Neuronal stem cell (in vitro differentiated cells): ENCODE data around the gene DMRTA1. TPM values are rescaled to one million over a fixed set of nuclear protein-coding genes. Genes with fewer than 3 reads are reported as not detected.

Experiments
- DNase-seq: peaks from one replicate; pipeline ENCODE4 v3.0.0-alpha.2; 2013; ENCODE audit warnings: low spot score
- H2AFZ ChIP-seq: one replicate; pipeline ENCODE4 v1.6.1; 2013; ENCODE audit warnings: mild to moderate bottlenecking, low read length, inconsistent platforms
- H2AK5ac ChIP-seq: 2 replicates; pipeline ENCODE4 v1.6.1; 2013; ENCODE audit warnings: low read depth, mild to moderate bottlenecking, inconsistent platforms, low read length, moderate library complexity, mixed read lengths
- H2BK120ac ChIP-seq: 2 replicates; pipeline ENCODE4 v1.6.1; 2013; ENCODE audit warnings: low read depth, mild to moderate bottlenecking, inconsistent platforms, low read length, moderate library complexity, mixed read lengths
- H2BK12ac ChIP-seq: one replicate; pipeline ENCODE4 v1.6.1; 2013; ENCODE audit warnings: low read length, inconsistent platforms
- H2BK15ac ChIP-seq: 2 replicates; pipeline ENCODE4 v1.6.1; 2013; ENCODE audit warnings: mild to moderate bottlenecking, low read length, inconsistent platforms, mixed read lengths
- H2BK5ac ChIP-seq: one replicate; pipeline ENCODE4 v1.6.1; 2013; ENCODE audit warnings: inconsistent platforms, mild to moderate bottlenecking, low read length, moderate library complexity
- H3K14ac ChIP-seq: one replicate; pipeline ENCODE4 v1.6.1; 2013; ENCODE audit warnings: low read length, inconsistent platforms
- H3K18ac ChIP-seq: 2 replicates; pipeline ENCODE4 v1.6.1; 2013; ENCODE audit warnings: low read length, inconsistent platforms
- H3K23ac ChIP-seq: 2 replicates; pipeline ENCODE4 v1.6.1; 2013; ENCODE audit warnings: low read depth, mild to moderate bottlenecking, mixed read lengths, low read length, inconsistent platforms; ENCODE audit not compliant: poor library complexity
- H3K27ac ChIP-seq: replicated peaks from 3 replicates; pipeline ENCODE4 v1.5.1; 2013; ENCODE audit warnings: low read length, inconsistent platforms
- H3K27me3 ChIP-seq, 3 experiments: 2 replicates each; pipeline ENCODE4 v1.6.1; 2013; ENCODE audit warnings: low read length in 3 of 3, mild to moderate bottlenecking in 2 of 3, inconsistent platforms in 1 of 3, low read depth in 1 of 3, mixed read lengths in 1 of 3, moderate library complexity in 1 of 3; ENCODE audit not compliant: control insufficient read depth in 3 of 3, insufficient read depth in 3 of 3
- H3K36me3 ChIP-seq, 2 donors: replicated peaks in 1 of 2; 2 replicates each; pipeline ENCODE4 v1.6.1; 2013; ENCODE audit warnings: low read length in 2 of 2; ENCODE audit not compliant: control insufficient read depth in 2 of 2, insufficient read depth in 2 of 2
- H3K4ac ChIP-seq: 2 replicates; pipeline ENCODE4 v1.6.1; 2013; ENCODE audit warnings: inconsistent platforms, mild to moderate bottlenecking, low read length, moderate library complexity
- H3K4me1 ChIP-seq, 2 donors: 1 replicate in 1 of 2; 2 replicates in 1 of 2; pipeline ENCODE4 v1.6.1; 2013; ENCODE audit warnings: low read length in 2 of 2, low read depth in 1 of 2; ENCODE audit not compliant: control insufficient read depth in 2 of 2, insufficient read depth in 1 of 2
- H3K4me2 ChIP-seq: one replicate; pipeline ENCODE4 v1.6.1; 2013; ENCODE audit warnings: mild to moderate bottlenecking, low read length, inconsistent platforms; ENCODE audit not compliant: insufficient read depth, poor library complexity, severe bottlenecking
- H3K4me3 ChIP-seq, 2 donors: 2 replicates each; pipeline ENCODE4 v1.5.1; 2013; ENCODE audit warnings: low read length in 2 of 2, mild to moderate bottlenecking in 2 of 2, inconsistent platforms in 1 of 2, moderate library complexity in 1 of 2
- H3K79me1 ChIP-seq: one replicate; pipeline ENCODE4 v1.6.1; 2013; ENCODE audit warnings: low read depth, mild to moderate bottlenecking, inconsistent platforms, low read length, moderate library complexity
- H3K9ac ChIP-seq: one replicate; pipeline ENCODE4 v1.6.1; 2013; ENCODE audit warnings: mild to moderate bottlenecking, low read depth, low read length, inconsistent platforms; ENCODE audit not compliant: poor library complexity
- H3K9me3 ChIP-seq, 2 donors: replicated peaks in 1 of 2; 2 replicates each; pipeline versions ENCODE3 to v1.6.1; 2013; ENCODE audit warnings: low read length in 2 of 2, mild to moderate bottlenecking in 2 of 2, inconsistent platforms in 1 of 2, low read depth in 1 of 2, mixed read lengths in 1 of 2, moderate library complexity in 1 of 2; ENCODE audit not compliant: control insufficient read depth in 2 of 2, insufficient read depth in 1 of 2
- H4K8ac ChIP-seq: one replicate; pipeline ENCODE4 v1.6.1; 2013; ENCODE audit warnings: low read depth, mild to moderate bottlenecking, inconsistent platforms, low read length, moderate library complexity
- H4K91ac ChIP-seq: one replicate; pipeline ENCODE4 v1.6.1; 2013; ENCODE audit warnings: low read length, low read depth, mild to moderate bottlenecking, inconsistent platforms; ENCODE audit not compliant: poor library complexity
- WGBS, 2 donors: extraction: QIAGEN DNeasy Blood & Tissue Kit; methylation state at CpG; one replicate each; pipeline ENCODE4 v1.1.7; 2013; ENCODE audit warnings: missing lambda C conversion rate in 2 of 2, mixed read lengths in 1 of 2; ENCODE audit not compliant: insufficient read length in 2 of 2, insufficient replicate concordance in 1 of 2; ENCODE audit errors: extremely low coverage in 2 of 2; 5-methylcytosine and 5-hydroxymethylcytosine counted together
- polyA plus RNA-seq, 2 experiments: library from polyadenylated mRNA; stranded (reverse); fragments of 200-250 nt; gene quantifications; one replicate each; pipeline ENCODE4 v1.2.3, GENCODE V29; 2013

DMRTA1 gene, protein sequence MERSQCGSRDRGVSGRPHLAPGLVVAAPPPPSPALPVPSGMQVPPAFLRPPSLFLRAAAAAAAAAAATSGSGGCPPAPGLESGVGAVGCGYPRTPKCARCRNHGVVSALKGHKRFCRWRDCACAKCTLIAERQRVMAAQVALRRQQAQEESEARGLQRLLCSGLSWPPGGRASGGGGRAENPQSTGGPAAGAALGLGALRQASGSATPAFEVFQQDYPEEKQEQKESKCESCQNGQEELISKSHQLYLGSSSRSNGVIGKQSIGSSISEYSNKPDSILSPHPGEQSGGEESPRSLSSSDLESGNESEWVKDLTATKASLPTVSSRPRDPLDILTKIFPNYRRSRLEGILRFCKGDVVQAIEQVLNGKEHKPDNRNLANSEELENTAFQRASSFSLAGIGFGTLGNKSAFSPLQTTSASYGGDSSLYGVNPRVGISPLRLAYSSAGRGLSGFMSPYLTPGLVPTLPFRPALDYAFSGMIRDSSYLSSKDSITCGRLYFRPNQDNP
- polyA plus RNA-seq (2013, experiment 1 of 2) = 12.4 TPM
- polyA plus RNA-seq (2013, experiment 2 of 2) = 13.2 TPM

DNA sequence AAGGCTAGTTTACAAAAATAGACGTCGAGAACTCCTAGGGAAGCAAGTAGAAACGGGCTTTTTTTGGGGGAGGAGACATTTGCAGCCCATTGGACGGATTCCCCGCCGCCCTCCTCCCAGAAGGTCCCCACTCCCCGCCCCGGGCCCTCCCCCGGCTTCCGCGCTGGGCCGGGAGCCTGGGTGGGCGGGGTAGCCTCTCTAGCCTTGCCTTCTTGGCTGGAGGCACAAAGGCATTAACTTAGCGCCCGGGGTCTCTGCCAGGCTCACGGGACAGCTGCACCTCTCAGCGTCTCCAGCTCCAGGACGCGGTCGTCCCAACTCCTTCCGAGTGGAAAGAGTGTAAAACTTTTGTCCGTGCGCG lies at the start of gene DMRTA1:
Gene DMRTA1 (plus strand): TSS at position 236 of the 361 bp plus-strand sequence. CDS start 242 bp downstream, outside the sequence.
- peaks cover 0 to 39% (median 0%) of the 10 kb centered on the region in 3 experiments for H3K27me3 ChIP-seq
- peak within 1 kb of the TSS; percentile 98 for H3K18ac ChIP-seq
- peak within 1 kb of the TSS; percentile 96 for H3K9ac ChIP-seq
- H2AK5ac ChIP-seq = peak within 1 kb of the TSS; percentile 96
- peak within 1 kb of the TSS; percentile 85 for H3K23ac ChIP-seq
- peak within 1 kb of the TSS; percentile 79 for H4K91ac ChIP-seq
- H3K4me1 ChIP-seq = no peaks in the 10 kb centered on the region
- H2BK5ac ChIP-seq = peak within 1 kb of the TSS; percentile 75
- no peaks in the 10 kb centered on the region for H3K36me3 ChIP-seq
- H2BK15ac ChIP-seq = peak within 1 kb of the TSS; percentile 91
- peak within 1 kb of the TSS; percentile 98 for H2BK120ac ChIP-seq
- H3K9me3 ChIP-seq = no peaks in the 10 kb centered on the region
- no peak within 1 kb of the TSS for H2BK12ac ChIP-seq
- peak within 1 kb of the TSS; percentile 37 for H3K4ac ChIP-seq
- H3K27ac ChIP-seq = peak within 1 kb of the TSS; percentile 96
- peak within 1 kb of the TSS; percentile 98 for H2AFZ ChIP-seq
- H3K79me1 ChIP-seq = peaks cover 5% of the 10 kb centered on the region
- peak within 1 kb of the TSS; percentile 71 for H3K4me2 ChIP-seq
- no peak for DNase-seq
- WGBS, 2 donors = no CpG with 5 or more reads among the region's 24 CpGs
- H3K4me3 ChIP-seq = peak within 1 kb of the TSS; percentile 43 to 95
- H4K8ac ChIP-seq = peak within 1 kb of the TSS; percentile 43
- H3K14ac ChIP-seq = peak within 1 kb of the TSS; percentile 82

DNA sequence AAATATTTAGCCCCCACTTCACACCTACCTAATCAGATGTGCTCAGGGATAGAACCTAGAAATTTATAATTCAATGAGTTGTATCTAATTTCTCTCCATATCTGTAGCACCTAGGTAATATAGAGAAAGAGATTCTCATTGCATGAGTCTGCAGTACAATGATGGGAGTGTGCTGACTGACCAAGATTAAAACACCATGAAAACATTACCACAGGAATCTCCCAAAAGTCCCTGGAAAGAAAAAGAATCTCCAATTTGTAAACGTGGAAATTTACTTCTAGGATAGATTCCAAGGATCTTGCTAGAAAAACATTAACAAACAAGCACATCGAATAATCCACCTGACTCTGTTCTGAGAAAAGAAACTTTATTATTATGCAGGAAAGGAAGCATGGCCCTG lies 45.0 kb upstream of the DMRTA1 start:
- no peaks in the 10 kb centered on the region for H3K27me3 ChIP-seq
- H3K9ac ChIP-seq = no peak overlapping the region
- H3K36me3 ChIP-seq = no peaks in the 10 kb centered on the region
- no peak overlapping the region for H2BK15ac ChIP-seq
- no peaks in the 10 kb centered on the region for H3K9me3 ChIP-seq
- no peak overlapping the region for H2AFZ ChIP-seq
- no peak overlapping the region for H3K27ac ChIP-seq
- H3K18ac ChIP-seq = no peak overlapping the region
- H4K91ac ChIP-seq = no peak overlapping the region
- no peak overlapping the region for H3K4ac ChIP-seq
- no peaks in the 10 kb centered on the region for H3K79me1 ChIP-seq
- no peak overlapping the region for H3K14ac ChIP-seq
- no peak overlapping the region for H3K23ac ChIP-seq
- no peak overlapping the region for H3K4me2 ChIP-seq
- H2AK5ac ChIP-seq = no peak overlapping the region
- WGBS, 2 donors = no CpG with 5 or more reads among the region's 2 CpGs
- no peak overlapping the region for H3K4me3 ChIP-seq
- H2BK12ac ChIP-seq = no peak overlapping the region
- no peak overlapping the region for H2BK120ac ChIP-seq
- DNase-seq = no peak
- no peak overlapping the region for H4K8ac ChIP-seq
- no peaks in the 10 kb centered on the region for H3K4me1 ChIP-seq
- H2BK5ac ChIP-seq = no peak overlapping the region

DNA sequence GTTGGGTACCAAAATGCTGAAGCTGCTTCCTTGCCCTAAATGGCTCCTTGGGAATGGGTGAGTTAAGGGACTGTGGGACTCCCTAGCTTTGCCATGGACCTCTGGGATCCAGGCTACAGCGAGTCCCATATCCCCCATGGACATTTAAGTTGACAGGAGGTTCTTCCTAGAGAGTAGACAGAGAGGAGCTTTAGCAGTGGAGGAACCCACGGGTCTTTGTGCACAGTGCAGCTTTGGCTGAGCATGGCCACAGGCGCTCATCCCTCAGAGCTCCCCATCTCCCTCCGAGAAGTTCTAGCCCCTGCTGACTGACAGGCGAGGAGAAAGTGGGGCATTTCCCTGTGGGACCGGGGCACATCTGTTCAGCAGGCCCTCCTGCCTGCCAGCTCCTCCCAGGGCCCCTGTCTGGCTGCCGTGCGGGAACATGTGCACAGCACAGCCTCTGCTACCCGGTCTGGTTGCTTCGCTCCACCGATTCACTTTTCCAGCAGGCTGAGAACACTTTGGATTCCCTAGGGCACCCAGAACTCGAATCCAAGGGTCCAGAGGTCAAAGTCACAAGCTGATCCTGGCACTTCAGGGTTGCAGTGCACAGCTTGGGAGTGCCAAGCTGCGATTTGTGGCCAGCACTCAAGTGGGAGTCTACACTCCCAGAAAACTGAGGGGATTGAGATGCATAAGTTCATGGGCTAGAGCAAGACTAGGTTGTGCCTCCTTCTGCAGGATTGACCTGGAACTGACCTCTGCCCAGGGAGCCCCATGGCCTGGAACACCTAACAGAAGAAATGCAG lies 40.6 kb upstream of the DMRTA1 start:
- DNase-seq = no peak
- H3K79me1 ChIP-seq = no peaks in the 10 kb centered on the region

DNA sequence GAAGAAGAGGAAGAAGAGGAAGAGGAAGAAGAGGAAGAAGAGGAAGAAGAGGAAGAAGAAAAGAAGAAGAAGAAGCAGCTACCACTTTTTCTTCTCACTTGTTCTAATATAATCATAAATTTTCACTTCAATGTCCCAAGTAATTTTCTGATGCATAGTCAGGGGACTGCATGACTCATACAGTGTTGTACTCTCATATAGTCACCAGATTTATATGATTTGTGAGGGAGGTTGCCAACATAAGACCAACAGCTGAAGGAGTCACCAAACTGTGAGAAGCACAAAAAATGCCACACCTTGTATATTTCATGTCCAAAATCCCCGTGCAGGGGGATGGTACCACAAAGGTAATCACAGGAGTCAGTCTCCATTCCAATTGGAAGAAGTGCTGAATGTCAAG lies 32.7 kb upstream of the DMRTA1 start:
- Histone ChIP-seq H3K27me3 (no peaks in the 10 kb centered on the region), H3K4me2 (no peak overlapping the region), H3K4me3 (no peak overlapping the region), H3K36me3 (no peaks in the 10 kb centered on the region), H3K23ac (no peak overlapping the region), H3K27ac (no peak overlapping the region), H2BK5ac (no peak overlapping the region), H3K9ac (no peak overlapping the region), H3K4me1 (peaks cover 0 to 4% of the 10 kb centered on the region in 2 donors), H2BK12ac (no peak overlapping the region), H3K9me3 (no peaks in the 10 kb centered on the region), H3K14ac (no peak overlapping the region), H4K91ac (no peak overlapping the region), H2BK15ac (no peak overlapping the region), H2BK120ac (no peak overlapping the region), H4K8ac (no peak overlapping the region), H3K4ac (no peak overlapping the region), H3K18ac (no peak overlapping the region), H2AFZ (no peak overlapping the region), H3K79me1 (no peaks in the 10 kb centered on the region), H2AK5ac (no peak overlapping the region)
- DNase-seq = no peak
- WGBS, 2 donors = no CpG with 5 or more reads among the region's 1 CpG

More for the DNA sequence above, 40.6 kb upstream of the DMRTA1 start:
- Histone ChIP-seq H3K4me1 (no peaks in the 10 kb centered on the region), H3K9ac (no peak overlapping the region), H4K8ac (no peak overlapping the region), H3K4me2 (no peak overlapping the region), H4K91ac (no peak overlapping the region), H2AFZ (no peak overlapping the region), H2BK15ac (peak overlapping the region; percentile 54), H3K27me3 (no peaks in the 10 kb centered on the region), H3K4ac (no peak overlapping the region), H3K9me3 (peaks cover 0 to 2% of the 10 kb centered on the region in 2 donors), H3K23ac (no peak overlapping the region), H3K4me3 (no peak overlapping the region), H2BK12ac (no peak overlapping the region), H3K27ac (no peak overlapping the region), H3K14ac (no peak overlapping the region), H2BK120ac (peak overlapping the region; percentile 10), H2BK5ac (no peak overlapping the region), H3K18ac (peak overlapping the region; percentile 91), H2AK5ac (peak overlapping the region; percentile 37), H3K36me3 (no peaks in the 10 kb centered on the region)
- no CpG with 5 or more reads among the region's 13 CpGs for WGBS, 2 donors
